ENCODE data around the gene RASAL2.
"Not testable (repeated sequence)": the region's sequence is repeated elsewhere in the genome, so short reads cannot be mapped to it uniquely, and the experiment has no call there.

DNA sequence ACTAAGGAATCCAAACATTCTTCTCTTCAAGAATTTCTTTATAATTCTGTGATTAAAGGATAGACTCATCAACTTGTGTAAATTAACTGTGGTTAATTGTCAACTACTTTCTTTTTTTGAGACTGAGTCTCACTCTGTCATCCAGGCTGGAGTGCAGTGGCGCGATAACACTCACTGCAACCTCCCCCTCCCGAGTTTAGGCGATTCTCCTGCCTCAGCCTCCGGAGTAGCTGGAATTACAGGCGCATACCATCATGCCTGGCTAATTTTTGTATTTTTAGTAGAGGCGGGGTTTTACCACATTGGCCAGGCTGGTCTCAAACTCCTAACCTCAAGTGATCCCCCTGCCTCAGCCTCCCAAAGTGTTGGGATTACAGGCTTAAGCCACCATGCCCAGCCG lies 296.4 kb downstream of the RASAL2 start:
- TF ChIP-seq, protein P1, sequence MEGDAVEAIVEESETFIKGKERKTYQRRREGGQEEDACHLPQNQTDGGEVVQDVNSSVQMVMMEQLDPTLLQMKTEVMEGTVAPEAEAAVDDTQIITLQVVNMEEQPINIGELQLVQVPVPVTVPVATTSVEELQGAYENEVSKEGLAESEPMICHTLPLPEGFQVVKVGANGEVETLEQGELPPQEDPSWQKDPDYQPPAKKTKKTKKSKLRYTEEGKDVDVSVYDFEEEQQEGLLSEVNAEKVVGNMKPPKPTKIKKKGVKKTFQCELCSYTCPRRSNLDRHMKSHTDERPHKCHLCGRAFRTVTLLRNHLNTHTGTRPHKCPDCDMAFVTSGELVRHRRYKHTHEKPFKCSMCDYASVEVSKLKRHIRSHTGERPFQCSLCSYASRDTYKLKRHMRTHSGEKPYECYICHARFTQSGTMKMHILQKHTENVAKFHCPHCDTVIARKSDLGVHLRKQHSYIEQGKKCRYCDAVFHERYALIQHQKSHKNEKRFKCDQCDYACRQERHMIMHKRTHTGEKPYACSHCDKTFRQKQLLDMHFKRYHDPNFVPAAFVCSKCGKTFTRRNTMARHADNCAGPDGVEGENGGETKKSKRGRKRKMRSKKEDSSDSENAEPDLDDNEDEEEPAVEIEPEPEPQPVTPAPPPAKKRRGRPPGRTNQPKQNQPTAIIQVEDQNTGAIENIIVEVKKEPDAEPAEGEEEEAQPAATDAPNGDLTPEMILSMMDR (IDR thresholded peaks at IDR 0.05), result not testable (repeated sequence)
- TF ChIP-seq POLR2A (IDR thresholded peaks at IDR 0.05), result not testable (repeated sequence)

Measured in adrenal gland (tissue), 5 donors.